PC-9 (cell line): ENCODE data around the gene MFF. TPM values are rescaled to one million over a fixed set of nuclear protein-coding genes. Genes with fewer than 3 reads are reported as not detected.

ENCODE experiments used
- BruUV-seq: library from RNA; stranded (reverse); fragments of 400-500 nt; replicated peaks from 2 replicates; lab custom pipeline; 2021; lab: Mats Ljungman, UMichigan
- CTCF ChIA-PET: fragments of 300-600 bp; sonication (Branson Sonifier 250); formaldehyde crosslinking; loops from one replicate; lab custom pipeline; 2022; ENCODE audit warnings: antibody characterized with exemption; lab: Charles Lee
- POLR2A ChIA-PET: fragments of 300-600 bp; sonication (Branson Sonifier 250); formaldehyde crosslinking; loops from one replicate; lab custom pipeline; 2022; ENCODE audit warnings: antibody characterized with exemption; ENCODE audit not compliant: unreplicated experiment; lab: Charles Lee
- DNase-seq, 2 experiments: peaks; one replicate each; pipeline versions ENCODE4 v3.0.0 to v3.0.0-alpha.2; 2015 to 2022; ENCODE audit warnings: mixed read lengths in 1 of 2
- H2AFZ ChIP-seq: fragments of 200-600 bp; sonication (generic); 2 replicates; pipeline ENCODE4 v1.8.1; 2017; ENCODE audit warnings: antibody characterized with exemption
- H3F3A ChIP-seq: fragments of 200-600 bp; sonication (generic); 2 replicates; pipeline ENCODE4 v1.8.1; 2017; ENCODE audit warnings: antibody characterized with exemption, mild to moderate bottlenecking, low read depth; ENCODE audit not compliant: insufficient read depth
- H3K27ac ChIP-seq: fragments of 200-600 bp; sonication (generic); 2 replicates; pipeline ENCODE4 v1.6.1; 2016; ENCODE audit warnings: mixed run types
- H3K27me3 ChIP-seq: fragments of 200-600 bp; sonication (generic); 2 replicates; pipeline ENCODE4 v1.6.1; 2016; ENCODE audit warnings: low read depth, mixed run types; ENCODE audit not compliant: insufficient read depth
- H3K36me3 ChIP-seq: fragments of 200-600 bp; sonication (generic); 2 replicates; pipeline ENCODE4 v1.6.1; 2016; ENCODE audit warnings: low read depth, mixed run types
- H3K4me1 ChIP-seq: fragments of 200-600 bp; sonication (generic); replicated peaks from 2 replicates; pipeline ENCODE4 v1.6.1; 2016; ENCODE audit warnings: mixed run types; ENCODE audit not compliant: insufficient read depth
- H3K4me2 ChIP-seq: fragments of 200-600 bp; sonication (generic); 2 replicates; pipeline ENCODE4 v1.6.1; 2017; ENCODE audit warnings: mixed run types
- H3K4me3 ChIP-seq: fragments of 200-600 bp; sonication (generic); 2 replicates; pipeline ENCODE4 v1.6.1; 2016; ENCODE audit warnings: mixed run types
- H3K79me2 ChIP-seq: fragments of 200-600 bp; sonication (generic); 2 replicates; pipeline ENCODE4 v1.6.1; 2017; ENCODE audit warnings: low read depth, mixed run types
- H3K9me2 ChIP-seq: fragments of 200-600 bp; sonication (generic); 2 replicates; pipeline ENCODE4 v1.8.1; 2017; ENCODE audit warnings: mild to moderate bottlenecking; ENCODE audit not compliant: insufficient read depth
- H3K9me3 ChIP-seq: fragments of 200-600 bp; sonication (generic); 2 replicates; pipeline ENCODE4 v1.8.1; 2016; ENCODE audit warnings: low read depth; ENCODE audit not compliant: insufficient read depth
- H4K20me1 ChIP-seq: fragments of 200-600 bp; sonication (generic); 2 replicates; pipeline ENCODE4 v1.8.1; 2017; ENCODE audit not compliant: insufficient read depth
- EZH2 ChIP-seq: fragments of 200-600 bp; sonication (generic); IDR thresholded peaks from 2 replicates; pipeline ENCODE4 v1.8.0; 2017; ENCODE audit warnings: antibody characterized with exemption, low read depth
- intact Hi-C: fragments of 100-400 bp; cut with micrococcal nuclease; formaldehyde crosslinking; loops from one replicate; pipeline ENCODE4 v1.10.0; 2022; ENCODE audit not compliant: unreplicated experiment
- total RNA-seq: library from RNA; stranded (reverse); gene quantifications from 2 replicates; pipeline ENCODE4 v1.2.3, GENCODE V29; 2021
- TF ChIP-seq, protein P1 (sequence below): fragments of 200-600 bp; sonication (generic); conservative IDR thresholded peaks from 2 replicates; pipeline ENCODE4 v1.6.1; 2017; ENCODE audit warnings: mixed run types, antibody characterized with exemption, mild to moderate bottlenecking, moderate library complexity

MFF gene
- total RNA-seq, 1 experiment from 2014 or later: 144 TPM

DNA sequence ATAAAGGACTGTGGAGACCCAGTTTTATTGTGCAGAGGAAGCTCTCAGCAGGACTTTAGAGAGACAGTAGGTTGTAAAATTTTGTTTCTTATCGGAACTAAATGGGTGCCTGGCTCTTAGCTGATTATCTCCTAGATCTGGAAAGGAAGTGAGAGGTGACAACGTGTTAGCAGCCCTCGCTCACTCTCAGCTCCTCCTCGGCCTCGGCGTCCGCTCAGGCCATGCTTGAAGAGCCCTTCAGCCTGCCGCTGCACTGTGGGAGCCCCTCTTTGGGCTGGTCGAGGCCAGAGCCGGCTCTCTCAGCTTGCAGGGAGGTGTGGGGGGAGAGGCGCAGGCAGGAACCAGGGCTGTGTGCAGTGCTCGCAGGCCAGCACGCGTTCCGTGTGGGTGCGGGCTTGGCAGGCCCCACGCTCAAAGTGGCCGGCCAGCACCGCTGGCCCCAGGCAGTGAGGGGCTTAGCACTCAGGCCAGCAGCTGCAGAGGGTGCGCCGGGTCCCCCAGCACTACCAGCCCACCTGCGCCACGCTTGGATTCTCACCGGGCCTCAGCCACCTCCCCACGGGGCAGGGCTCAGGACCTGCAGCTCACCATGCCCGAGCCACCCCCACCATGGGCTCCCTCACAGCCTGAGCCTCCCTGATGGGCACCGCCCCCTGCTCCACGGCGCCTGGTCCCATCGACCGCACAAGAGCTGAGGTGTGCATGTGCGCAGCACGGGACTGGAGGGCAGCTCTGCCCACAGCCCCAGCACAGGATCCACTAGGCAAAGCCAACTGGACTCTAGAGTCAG lies 4.6 kb upstream of the MFF start:
- intact Hi-C loops: no loop called here
- DNase-seq: no peak

GRCh38 chr2:227322530-227323205 lies 2.4 kb upstream of the MFF start:
- Histone ChIP-seq H3K4me3 (no peak overlapping the region), H2AFZ (no peak overlapping the region), H3K36me3 (no peaks in the 10 kb centered on the region), H3K4me1 (peaks cover 25% of the 10 kb centered on the region), H4K20me1 (no peaks in the 10 kb centered on the region; the same call in 1 of the 2 replicates), H3F3A (0 out of 2 replicates have a peak, but pooled peaks cover 6% of the 10 kb centered on the region), H3K79me2 (peaks cover 30% of the 10 kb centered on the region), H3K9me3 (no peaks in the 10 kb centered on the region), H3K27ac (no peak overlapping the region), H3K27me3 (no peaks in the 10 kb centered on the region), H3K9me2 (no peaks in the 10 kb centered on the region), H3K4me2 (no peak overlapping the region)
- no peak for DNase-seq
- no peak for TF ChIP-seq EZH2
- TF ChIP-seq, protein P1, sequence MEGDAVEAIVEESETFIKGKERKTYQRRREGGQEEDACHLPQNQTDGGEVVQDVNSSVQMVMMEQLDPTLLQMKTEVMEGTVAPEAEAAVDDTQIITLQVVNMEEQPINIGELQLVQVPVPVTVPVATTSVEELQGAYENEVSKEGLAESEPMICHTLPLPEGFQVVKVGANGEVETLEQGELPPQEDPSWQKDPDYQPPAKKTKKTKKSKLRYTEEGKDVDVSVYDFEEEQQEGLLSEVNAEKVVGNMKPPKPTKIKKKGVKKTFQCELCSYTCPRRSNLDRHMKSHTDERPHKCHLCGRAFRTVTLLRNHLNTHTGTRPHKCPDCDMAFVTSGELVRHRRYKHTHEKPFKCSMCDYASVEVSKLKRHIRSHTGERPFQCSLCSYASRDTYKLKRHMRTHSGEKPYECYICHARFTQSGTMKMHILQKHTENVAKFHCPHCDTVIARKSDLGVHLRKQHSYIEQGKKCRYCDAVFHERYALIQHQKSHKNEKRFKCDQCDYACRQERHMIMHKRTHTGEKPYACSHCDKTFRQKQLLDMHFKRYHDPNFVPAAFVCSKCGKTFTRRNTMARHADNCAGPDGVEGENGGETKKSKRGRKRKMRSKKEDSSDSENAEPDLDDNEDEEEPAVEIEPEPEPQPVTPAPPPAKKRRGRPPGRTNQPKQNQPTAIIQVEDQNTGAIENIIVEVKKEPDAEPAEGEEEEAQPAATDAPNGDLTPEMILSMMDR: no peak
- ChIA-PET CTCF (interaction anchor here (0.6 kb wide), 1 partner anchor 444 kb away, joined by 3 read pairs; no protein-coding TSS in a partner anchor), POLR2A (no interaction called here)
- BruUV-seq: no TSS peak
- intact Hi-C loops: no loop called here

More for the DNA sequence above, 4.6 kb upstream of the MFF start:
- no peak overlapping the region for H3K4me2 ChIP-seq
- H3K79me2 ChIP-seq: peaks cover 9% of the 10 kb centered on the region
- POLR2A ChIA-PET: interaction anchor here (0.6 kb wide), 1 partner anchor 59 kb away, joined by 3 read pairs; no protein-coding TSS in a partner anchor
- no peaks in the 10 kb centered on the region for H3K36me3 ChIP-seq
- H2AFZ ChIP-seq: no peak overlapping the region
- no peak overlapping the region for H3K4me3 ChIP-seq
- CTCF ChIA-PET: no interaction called here
- no peak overlapping the region for H3K27ac ChIP-seq
- H3K9me2 ChIP-seq: no peaks in the 10 kb centered on the region
- H3K9me3 ChIP-seq: no peaks in the 10 kb centered on the region
- peaks cover 9% of the 10 kb centered on the region; the same call in 1 of the 2 replicates for H3K4me1 ChIP-seq
- no peaks in the 10 kb centered on the region for H4K20me1 ChIP-seq
- TF ChIP-seq EZH2: no peak
- TF ChIP-seq, protein P1: no peak
- no TSS peak for BruUV-seq
- H3F3A ChIP-seq: 0 out of 2 replicates have a peak, but pooled peaks cover under 1% of the 10 kb centered on the region
- H3K27me3 ChIP-seq: no peaks in the 10 kb centered on the region

DNA sequence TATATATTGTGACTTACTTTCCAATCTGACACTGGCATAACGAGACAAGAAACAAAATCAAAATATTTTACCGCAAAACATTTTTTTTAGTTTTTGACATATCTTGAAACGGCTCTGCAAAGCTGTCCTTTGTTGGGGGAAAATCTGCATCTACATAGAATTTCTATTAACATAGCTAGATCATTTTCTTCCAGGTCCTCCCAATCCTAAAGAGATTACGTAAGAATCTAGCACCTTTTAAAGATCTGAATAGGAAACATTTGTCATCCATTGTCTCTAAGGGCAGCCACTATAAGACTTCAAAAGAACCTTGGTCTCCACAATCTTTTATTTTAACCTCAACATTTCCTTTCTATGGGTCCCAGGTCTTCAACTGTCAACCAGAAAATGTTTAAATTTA lies 1.2 kb upstream of the MFF start:
- ChIA-PET POLR2A (no interaction called here), CTCF (no interaction called here)
- Histone ChIP-seq H2AFZ (no peak overlapping the region), H3K4me2 (peak overlapping the region; percentile 81), H3K27me3 (no peaks in the 10 kb centered on the region), H3K4me1 (peaks cover 25% of the 10 kb centered on the region), H3F3A (0 out of 2 replicates have a peak, but pooled peaks cover 6% of the 10 kb centered on the region), H3K4me3 (peak overlapping the region; percentile 98), H3K79me2 (peaks cover 42% of the 10 kb centered on the region), H3K9me2 (no peaks in the 10 kb centered on the region), H4K20me1 (no peaks in the 10 kb centered on the region; the same call in 1 of the 2 replicates), H3K9me3 (no peaks in the 10 kb centered on the region), H3K36me3 (peaks cover 4% of the 10 kb centered on the region; the same call in 1 of the 2 replicates), H3K27ac (no peak overlapping the region)
- TF ChIP-seq, protein P1: no peak
- TF ChIP-seq EZH2: no peak
- no peak for DNase-seq
- BruUV-seq: no TSS peak
- intact Hi-C loops: loop anchor here (1.0 kb wide), 1 partner anchor 13 kb away; no protein-coding TSS in a partner anchor
